WTC11 (cell line): ENCODE measurements around the gene LACC1. TPM values are rescaled to one million over a fixed set of nuclear protein-coding genes. Genes with fewer than 3 reads are reported as not detected.

Experiments used
- ATAC-seq: fragments of 200-7000 bp; cut with Tn5 transposase; 2 replicates; pipeline ENCODE4 v1.10.0; 2021; ENCODE audit warnings: mild to moderate bottlenecking, moderate library complexity
- CTCF ChIA-PET: fragments of 300-600 bp; sonication (Branson Sonifier 250); formaldehyde crosslinking; loops from one replicate; lab custom pipeline; 2021; ENCODE audit warnings: antibody characterized with exemption; lab: Charles Lee
- POLR2A ChIA-PET: fragments of 350-600 bp; sonication (Branson Sonifier 250); formaldehyde crosslinking; loops from one replicate; lab custom pipeline; 2021; ENCODE audit warnings: antibody characterized with exemption; lab: Charles Lee
- DNase-seq: peaks from one replicate; pipeline ENCODE4 v3.0.0; 2021; ENCODE audit warnings: low spot score
- H3K27ac Mint-ChIP-seq: 2 replicates; pipeline ENCODE4 v1.8.0; 2021; ENCODE audit warnings: mixed read lengths
- H3K27me3 Mint-ChIP-seq: 2 replicates; pipeline ENCODE4 v1.8.0; 2021; ENCODE audit warnings: low read depth, mild to moderate bottlenecking, moderate library complexity, mixed read lengths
- H3K36me3 Mint-ChIP-seq: 2 replicates; pipeline ENCODE4 v1.8.0; 2021; ENCODE audit warnings: mixed read lengths
- H3K4me1 Mint-ChIP-seq: 2 replicates; pipeline ENCODE4 v1.8.0; 2022; ENCODE audit warnings: mixed read lengths
- H3K4me3 Mint-ChIP-seq: 2 replicates; pipeline ENCODE4 v1.8.0; 2021; ENCODE audit warnings: mild to moderate bottlenecking, moderate library complexity, mixed read lengths
- H3K9me3 Mint-ChIP-seq: 2 replicates; pipeline ENCODE4 v1.8.0; 2021; ENCODE audit warnings: mixed read lengths
- ATF3 ChIP-seq: sonication (generic); formaldehyde crosslinking; conservative IDR thresholded peaks from 2 replicates; pipeline ENCODE4 v1.8.1; 2022; ENCODE audit warnings: mild to moderate bottlenecking, missing genetic modification reagents
- CDX4 ChIP-seq: fragments of 250-450 bp; sonication (Bioruptor Pico); IDR thresholded peaks from 2 replicates; pipeline ENCODE4 v1.9.0; 2021; ENCODE audit warnings: moderate library complexity, mild to moderate bottlenecking, inconsistent platforms, borderline replicate concordance
- CREB1 ChIP-seq: sonication (generic); formaldehyde crosslinking; IDR thresholded peaks from 2 replicates; pipeline ENCODE4 v1.8.0; 2023; ENCODE audit warnings: mild to moderate bottlenecking, missing genetic modification reagents
- ESRRA ChIP-seq: sonication (generic); formaldehyde crosslinking; IDR thresholded peaks from 2 replicates; pipeline ENCODE4 v1.8.1; 2022; ENCODE audit warnings: mild to moderate bottlenecking, missing genetic modification reagents, borderline replicate concordance
- GABPB1 ChIP-seq: sonication (generic); formaldehyde crosslinking; IDR thresholded peaks from 2 replicates; pipeline ENCODE4 v1.8.1; 2023; ENCODE audit warnings: mild to moderate bottlenecking, missing genetic modification reagents
- HMGA2 ChIP-seq: fragments of 250-450 bp; sonication (Bioruptor Pico); IDR thresholded peaks from 2 replicates; pipeline ENCODE4 v1.4.0; 2021; ENCODE audit warnings: mild to moderate bottlenecking, moderate library complexity
- IRF2 ChIP-seq: sonication (generic); formaldehyde crosslinking; IDR thresholded peaks from 2 replicates; pipeline ENCODE4 v1.8.0; 2022; ENCODE audit warnings: low read depth, missing genetic modification reagents, borderline replicate concordance
- JAZF1 ChIP-seq: fragments of 250-450 bp; sonication (Bioruptor Pico); IDR thresholded peaks from 2 replicates; pipeline ENCODE4 v1.9.0; 2021; ENCODE audit warnings: moderate library complexity, mild to moderate bottlenecking, inconsistent platforms
- NFE2L1 ChIP-seq: sonication (generic); formaldehyde crosslinking; IDR thresholded peaks from 2 replicates; pipeline ENCODE4 v1.8.1; 2023; ENCODE audit warnings: missing genetic modification reagents
- NR3C1 ChIP-seq: sonication (generic); formaldehyde crosslinking; conservative IDR thresholded peaks from 2 replicates; pipeline ENCODE4 v1.8.1; 2023; ENCODE audit warnings: low read depth, mild to moderate bottlenecking, missing genetic modification reagents
- STAT6 ChIP-seq: sonication (generic); formaldehyde crosslinking; conservative IDR thresholded peaks from 2 replicates; pipeline ENCODE4 v1.8.1; 2023; ENCODE audit warnings: mild to moderate bottlenecking, low read depth, missing genetic modification reagents, moderate library complexity
- TP53 ChIP-seq: sonication (generic); formaldehyde crosslinking; IDR thresholded peaks from 2 replicates; pipeline ENCODE4 v1.8.1; 2023; ENCODE audit warnings: mild to moderate bottlenecking, missing genetic modification reagents
- ZBTB21 ChIP-seq: sonication (generic); formaldehyde crosslinking; IDR thresholded peaks from 2 replicates; pipeline ENCODE4 v1.8.1; 2023; ENCODE audit warnings: mild to moderate bottlenecking, missing genetic modification reagents, borderline replicate concordance
- ZNF121 ChIP-seq: sonication (generic); formaldehyde crosslinking; IDR thresholded peaks from 2 replicates; pipeline ENCODE4 v1.8.0; 2023; ENCODE audit warnings: missing genetic modification reagents
- ZNF219 ChIP-seq: sonication (generic); formaldehyde crosslinking; IDR thresholded peaks from 2 replicates; pipeline ENCODE4 v1.8.0; 2023; ENCODE audit warnings: missing genetic modification reagents, mild to moderate bottlenecking, borderline replicate concordance
- ZNF232 ChIP-seq: sonication (generic); formaldehyde crosslinking; IDR thresholded peaks from 2 replicates; pipeline ENCODE4 v1.8.0; 2022; ENCODE audit warnings: mild to moderate bottlenecking, missing genetic modification reagents
- ZNF416 ChIP-seq: fragments of 250-450 bp; sonication (Bioruptor Pico); IDR thresholded peaks from 2 replicates; pipeline ENCODE4 v1.9.0; 2021; ENCODE audit warnings: mild to moderate bottlenecking, inconsistent platforms
- ZNF425 ChIP-seq: fragments of 250-450 bp; sonication (Bioruptor Pico); conservative IDR thresholded peaks from 2 replicates; pipeline ENCODE4 v1.9.0; 2021; ENCODE audit warnings: mild to moderate bottlenecking
- total RNA-seq: library from RNA; stranded (reverse); gene quantifications from 3 replicates; pipeline ENCODE4 v1.2.3, GENCODE V29; 2021
- TF ChIP-seq, protein P1 (sequence below): sonication (generic); formaldehyde crosslinking; IDR thresholded peaks from 2 replicates; pipeline ENCODE4 v1.8.1; 2023; ENCODE audit warnings: mild to moderate bottlenecking, missing genetic modification reagents
- TF ChIP-seq, protein P2 (sequence below): sonication (generic); formaldehyde crosslinking; IDR thresholded peaks from 2 replicates; pipeline ENCODE4 v1.8.1; 2023; ENCODE audit warnings: mild to moderate bottlenecking, missing genetic modification reagents, moderate library complexity
- TF ChIP-seq, protein P3 (sequence below): fragments of 250-450 bp; sonication (Bioruptor Pico); IDR thresholded peaks from 2 replicates; pipeline ENCODE4 v2.1.2; 2022; ENCODE audit warnings: mild to moderate bottlenecking, moderate library complexity
- TF ChIP-seq, protein P4 (sequence below): fragments of 200-600 bp; IDR thresholded peaks from 2 replicates; pipeline ENCODE4 v1.8.0; 2022; ENCODE audit warnings: antibody characterized with exemption
- TF ChIP-seq, protein P5 (sequence below): sonication (generic); formaldehyde crosslinking; IDR thresholded peaks from 2 replicates; pipeline ENCODE4 v1.8.1; 2022; ENCODE audit warnings: mild to moderate bottlenecking, missing genetic modification reagents, moderate library complexity, borderline replicate concordance

The LACC1 gene
- total RNA-seq, 1 experiment from 2014 or later: 5.5 TPM

GRCh38 chr13:43929947-43930346 lies 50.2 kb downstream of the LACC1 start (continued):
- no peak for TF ChIP-seq STAT6 (CRISPR knock-in tag)
- TF ChIP-seq ZBTB21 (CRISPR knock-in tag): no peak
- no peak for TF ChIP-seq ZNF416
- no peak for TF ChIP-seq ZNF219
- TF ChIP-seq JAZF1 (CRISPR knock-in tag): no peak
- TF ChIP-seq ATF3 (CRISPR knock-in tag): no peak
- TF ChIP-seq HMGA2 (CRISPR knock-in tag): no peak
- TF ChIP-seq IRF2 (CRISPR knock-in tag): no peak
- no peak for TF ChIP-seq CDX4 (CRISPR knock-in tag)
- TF ChIP-seq ZNF121 (CRISPR knock-in tag): no peak
- TF ChIP-seq, protein P1, sequence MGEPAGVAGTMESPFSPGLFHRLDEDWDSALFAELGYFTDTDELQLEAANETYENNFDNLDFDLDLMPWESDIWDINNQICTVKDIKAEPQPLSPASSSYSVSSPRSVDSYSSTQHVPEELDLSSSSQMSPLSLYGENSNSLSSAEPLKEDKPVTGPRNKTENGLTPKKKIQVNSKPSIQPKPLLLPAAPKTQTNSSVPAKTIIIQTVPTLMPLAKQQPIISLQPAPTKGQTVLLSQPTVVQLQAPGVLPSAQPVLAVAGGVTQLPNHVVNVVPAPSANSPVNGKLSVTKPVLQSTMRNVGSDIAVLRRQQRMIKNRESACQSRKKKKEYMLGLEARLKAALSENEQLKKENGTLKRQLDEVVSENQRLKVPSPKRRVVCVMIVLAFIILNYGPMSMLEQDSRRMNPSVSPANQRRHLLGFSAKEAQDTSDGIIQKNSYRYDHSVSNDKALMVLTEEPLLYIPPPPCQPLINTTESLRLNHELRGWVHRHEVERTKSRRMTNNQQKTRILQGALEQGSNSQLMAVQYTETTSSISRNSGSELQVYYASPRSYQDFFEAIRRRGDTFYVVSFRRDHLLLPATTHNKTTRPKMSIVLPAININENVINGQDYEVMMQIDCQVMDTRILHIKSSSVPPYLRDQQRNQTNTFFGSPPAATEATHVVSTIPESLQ: no peak
- TF ChIP-seq, protein P2, sequence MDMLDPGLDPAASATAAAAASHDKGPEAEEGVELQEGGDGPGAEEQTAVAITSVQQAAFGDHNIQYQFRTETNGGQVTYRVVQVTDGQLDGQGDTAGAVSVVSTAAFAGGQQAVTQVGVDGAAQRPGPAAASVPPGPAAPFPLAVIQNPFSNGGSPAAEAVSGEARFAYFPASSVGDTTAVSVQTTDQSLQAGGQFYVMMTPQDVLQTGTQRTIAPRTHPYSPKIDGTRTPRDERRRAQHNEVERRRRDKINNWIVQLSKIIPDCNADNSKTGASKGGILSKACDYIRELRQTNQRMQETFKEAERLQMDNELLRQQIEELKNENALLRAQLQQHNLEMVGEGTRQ (CRISPR knock-in tag): no peak
- TF ChIP-seq NR3C1: no peak

GRCh38 chr13:43933378-43933777 lies 53.7 kb downstream of the LACC1 start:
- Mint-ChIP-seq H3K27me3 (no peaks in the 10 kb centered on the region), H3K9me3 (peaks cover 16% of the 10 kb centered on the region), H3K4me1 (peaks cover 7% of the 10 kb centered on the region; the same call in 1 of the 2 replicates), H3K4me3 (no peak overlapping the region), H3K36me3 (no peaks in the 10 kb centered on the region; the same call in 1 of the 2 replicates), H3K27ac (no peak overlapping the region)
- ChIA-PET CTCF (no interaction called here), POLR2A (no interaction called here)
- DNase-seq (no peak), ATAC-seq (no peak)
- TF ChIP-seq, protein P3, sequence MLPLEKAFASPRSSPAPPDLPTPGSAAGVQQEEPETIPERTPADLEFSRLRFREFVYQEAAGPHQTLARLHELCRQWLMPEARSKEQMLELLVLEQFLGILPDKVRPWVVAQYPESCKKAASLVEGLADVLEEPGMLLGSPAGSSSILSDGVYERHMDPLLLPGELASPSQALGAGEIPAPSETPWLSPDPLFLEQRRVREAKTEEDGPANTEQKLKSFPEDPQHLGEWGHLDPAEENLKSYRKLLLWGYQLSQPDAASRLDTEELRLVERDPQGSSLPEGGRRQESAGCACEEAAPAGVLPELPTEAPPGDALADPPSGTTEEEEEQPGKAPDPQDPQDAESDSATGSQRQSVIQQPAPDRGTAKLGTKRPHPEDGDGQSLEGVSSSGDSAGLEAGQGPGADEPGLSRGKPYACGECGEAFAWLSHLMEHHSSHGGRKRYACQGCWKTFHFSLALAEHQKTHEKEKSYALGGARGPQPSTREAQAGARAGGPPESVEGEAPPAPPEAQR (CRISPR knock-in tag): no peak
- no peak for TF ChIP-seq TP53 (CRISPR knock-in tag)
- TF ChIP-seq, protein P4, sequence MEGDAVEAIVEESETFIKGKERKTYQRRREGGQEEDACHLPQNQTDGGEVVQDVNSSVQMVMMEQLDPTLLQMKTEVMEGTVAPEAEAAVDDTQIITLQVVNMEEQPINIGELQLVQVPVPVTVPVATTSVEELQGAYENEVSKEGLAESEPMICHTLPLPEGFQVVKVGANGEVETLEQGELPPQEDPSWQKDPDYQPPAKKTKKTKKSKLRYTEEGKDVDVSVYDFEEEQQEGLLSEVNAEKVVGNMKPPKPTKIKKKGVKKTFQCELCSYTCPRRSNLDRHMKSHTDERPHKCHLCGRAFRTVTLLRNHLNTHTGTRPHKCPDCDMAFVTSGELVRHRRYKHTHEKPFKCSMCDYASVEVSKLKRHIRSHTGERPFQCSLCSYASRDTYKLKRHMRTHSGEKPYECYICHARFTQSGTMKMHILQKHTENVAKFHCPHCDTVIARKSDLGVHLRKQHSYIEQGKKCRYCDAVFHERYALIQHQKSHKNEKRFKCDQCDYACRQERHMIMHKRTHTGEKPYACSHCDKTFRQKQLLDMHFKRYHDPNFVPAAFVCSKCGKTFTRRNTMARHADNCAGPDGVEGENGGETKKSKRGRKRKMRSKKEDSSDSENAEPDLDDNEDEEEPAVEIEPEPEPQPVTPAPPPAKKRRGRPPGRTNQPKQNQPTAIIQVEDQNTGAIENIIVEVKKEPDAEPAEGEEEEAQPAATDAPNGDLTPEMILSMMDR: no peak
- no peak for TF ChIP-seq NFE2L1 (CRISPR knock-in tag)
- TF ChIP-seq IRF2 (CRISPR knock-in tag): no peak
- TF ChIP-seq ESRRA (CRISPR knock-in tag): no peak
- TF ChIP-seq GABPB1: no peak
- TF ChIP-seq, protein P5, sequence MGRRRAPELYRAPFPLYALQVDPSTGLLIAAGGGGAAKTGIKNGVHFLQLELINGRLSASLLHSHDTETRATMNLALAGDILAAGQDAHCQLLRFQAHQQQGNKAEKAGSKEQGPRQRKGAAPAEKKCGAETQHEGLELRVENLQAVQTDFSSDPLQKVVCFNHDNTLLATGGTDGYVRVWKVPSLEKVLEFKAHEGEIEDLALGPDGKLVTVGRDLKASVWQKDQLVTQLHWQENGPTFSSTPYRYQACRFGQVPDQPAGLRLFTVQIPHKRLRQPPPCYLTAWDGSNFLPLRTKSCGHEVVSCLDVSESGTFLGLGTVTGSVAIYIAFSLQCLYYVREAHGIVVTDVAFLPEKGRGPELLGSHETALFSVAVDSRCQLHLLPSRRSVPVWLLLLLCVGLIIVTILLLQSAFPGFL (CRISPR knock-in tag): no peak
- TF ChIP-seq CREB1: no peak
- TF ChIP-seq ZNF232 (CRISPR knock-in tag): no peak
- no peak for TF ChIP-seq ZNF425
